Occipital lobe (tissue), 2 donors: ENCODE data around the gene CSNK2A1. TPM values are rescaled to one million over a fixed set of nuclear protein-coding genes. Genes with fewer than 3 reads are reported as not detected.

Experiments
- DNase-seq: peaks from one replicate; lab custom pipeline; 2025; lab: John Stamatoyannopoulos, UW
- total RNA-seq: library from RNA; depleted of rRNA; stranded (reverse); fragments of >200 nt; gene quantifications from one replicate; pipeline ENCODE4 v1.2.3, GENCODE V29; 2014

CSNK2A1 gene
- total RNA-seq, 1 donor from 2014 or later = 187 TPM

DNA sequence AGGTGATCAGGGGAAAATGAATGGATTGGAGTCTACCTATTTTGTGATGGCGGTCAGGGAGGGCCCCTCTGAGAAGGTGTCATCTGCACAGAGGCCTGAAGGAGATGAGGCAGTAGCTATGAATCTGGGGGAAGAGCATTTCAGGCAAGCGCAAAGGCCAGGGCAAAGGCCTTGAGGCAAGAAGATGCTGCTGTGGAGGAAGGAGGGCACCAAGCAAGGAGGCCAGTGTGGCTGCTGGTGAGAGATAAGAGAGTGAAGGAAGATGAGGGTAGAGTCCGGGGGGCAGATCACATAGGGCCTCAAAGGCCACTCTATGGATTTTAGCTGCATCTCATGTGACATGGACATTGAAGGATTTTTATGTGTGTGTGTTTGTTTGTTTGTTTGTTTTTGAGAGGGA lies 20.6 kb upstream of the CSNK2A1 start:
- DNase-seq = no peak

DNA sequence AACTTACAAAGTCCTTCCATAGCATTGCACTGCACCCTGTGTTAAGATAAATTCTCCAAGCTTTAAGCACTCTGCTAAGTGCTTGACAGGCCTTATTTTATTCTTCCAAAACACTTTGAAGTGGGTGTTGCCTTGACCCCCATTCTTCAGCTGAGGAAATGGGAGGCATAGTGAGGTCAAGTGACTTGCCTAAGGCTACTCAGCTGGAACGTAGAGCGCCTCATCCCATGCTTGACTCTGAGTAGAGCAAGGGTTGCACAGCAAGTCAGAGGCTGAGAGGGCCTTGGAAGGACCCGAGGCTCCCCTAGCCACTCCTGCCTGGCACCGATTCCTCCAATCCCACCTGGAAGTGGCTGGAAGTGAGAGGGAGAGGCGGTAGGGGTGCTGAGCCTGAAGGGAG lies 19.6 kb upstream of the CSNK2A1 start:
- DNase-seq = no peak

DNA sequence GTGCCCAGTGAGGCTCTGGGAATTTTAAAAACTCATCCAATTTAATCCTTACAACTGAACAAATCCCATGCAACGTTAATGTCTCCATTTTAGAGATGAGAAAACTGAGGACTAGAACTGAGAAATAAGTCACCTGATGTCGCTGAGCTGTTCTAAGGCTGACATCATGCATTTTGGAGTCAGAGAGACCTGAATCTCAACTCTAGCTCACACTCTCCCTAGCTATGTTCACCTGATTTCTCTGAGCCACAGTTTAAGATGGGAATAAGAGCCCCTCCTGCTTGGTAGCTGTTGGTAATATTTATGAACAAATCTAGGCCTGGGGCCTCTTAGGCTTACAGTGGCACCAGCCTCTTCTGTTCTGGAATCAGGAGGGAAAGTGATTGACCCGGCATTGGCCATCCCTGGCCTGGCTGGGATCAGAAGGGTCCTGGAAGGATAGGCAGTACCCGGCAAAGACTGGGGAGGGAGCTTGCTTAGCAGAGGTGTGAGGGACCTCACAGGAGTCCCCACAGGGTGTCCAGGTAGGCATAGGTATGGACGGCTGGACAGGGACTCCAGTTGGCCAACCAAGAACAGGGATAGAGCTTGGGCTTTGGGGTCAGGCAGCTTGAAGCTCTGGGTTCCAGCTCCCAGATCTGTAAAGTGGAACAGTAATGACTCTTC lies 18.8 kb upstream of the CSNK2A1 start:
- no peak for DNase-seq

DNA sequence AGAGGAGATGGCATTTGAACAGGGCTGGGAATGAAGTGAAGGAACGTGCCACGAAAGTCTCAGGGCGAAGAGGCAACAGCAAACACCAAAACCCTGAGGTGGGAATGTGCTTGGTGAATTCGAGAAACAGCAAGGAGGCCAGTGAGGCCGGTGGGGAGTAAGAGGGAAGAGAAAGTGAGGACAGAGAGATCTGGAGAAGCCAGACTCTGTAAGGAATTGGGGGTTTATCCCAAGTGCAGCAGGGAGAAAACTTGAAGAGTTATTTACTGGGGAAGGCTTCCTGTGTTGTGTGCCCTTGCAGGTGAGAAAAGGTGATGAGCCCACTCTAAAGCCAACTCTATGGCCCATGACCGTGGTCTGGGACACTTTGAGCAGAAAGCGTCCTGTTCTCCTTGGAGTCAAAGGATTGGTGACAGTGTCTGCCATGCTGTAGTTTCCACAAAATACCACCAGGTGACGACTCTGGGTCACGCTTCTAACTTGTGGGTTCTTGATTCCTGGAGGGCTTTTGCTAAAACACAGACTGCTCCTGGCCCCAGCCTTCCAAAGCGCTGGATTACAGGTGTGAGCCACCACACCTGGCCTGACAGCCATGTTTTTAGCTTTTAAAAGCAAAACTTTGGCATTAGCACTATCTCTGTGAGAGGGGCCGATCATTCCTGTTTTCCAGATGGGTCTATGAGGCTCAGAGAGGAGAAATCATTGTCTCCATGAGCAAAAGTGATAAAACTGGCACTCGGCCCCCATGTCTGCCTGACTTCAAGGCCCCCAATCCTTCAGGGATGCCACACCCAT lies 18.0 kb upstream of the CSNK2A1 start:
- DNase-seq = peak; percentile 60

DNA sequence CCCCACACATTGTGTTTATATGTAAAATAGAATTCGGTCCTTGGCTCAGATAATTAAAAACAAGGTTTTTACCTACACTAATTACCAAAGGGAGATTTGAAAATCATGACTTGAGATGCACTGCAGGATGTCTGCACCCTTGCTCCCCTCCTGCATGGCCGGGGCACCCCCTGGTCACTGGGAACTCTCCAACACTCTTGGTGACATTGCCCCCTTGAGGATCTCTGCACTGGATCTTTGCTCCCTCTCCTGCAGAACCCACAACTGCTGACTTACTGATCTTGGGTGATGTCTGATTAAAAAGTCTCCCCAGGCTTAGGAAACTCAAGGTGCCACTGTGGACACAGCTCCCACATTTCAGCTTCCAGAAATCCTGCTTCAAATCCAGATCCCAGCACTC lies 17.1 kb upstream of the CSNK2A1 start:
- no peak for DNase-seq

DNA sequence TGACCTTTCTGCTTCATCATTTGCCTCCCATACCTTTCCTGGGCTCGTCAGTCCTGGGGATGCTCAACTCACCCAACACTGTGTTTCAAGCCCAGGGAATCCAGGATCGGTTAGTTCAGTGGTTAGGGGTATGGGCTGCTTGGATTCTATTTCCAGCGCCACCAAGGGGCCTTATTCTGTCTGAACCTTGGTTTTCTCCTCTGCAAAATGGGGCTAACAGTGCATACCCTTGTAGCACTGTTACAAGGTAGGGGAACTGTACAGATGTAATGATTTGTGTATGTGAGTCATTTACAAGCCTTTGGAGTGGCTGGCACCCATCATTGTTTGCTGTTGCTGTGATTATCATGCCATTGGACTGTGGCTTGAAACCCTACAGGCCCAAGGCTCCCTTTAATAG lies 14.5 kb upstream of the CSNK2A1 start:
- no peak for DNase-seq

DNA sequence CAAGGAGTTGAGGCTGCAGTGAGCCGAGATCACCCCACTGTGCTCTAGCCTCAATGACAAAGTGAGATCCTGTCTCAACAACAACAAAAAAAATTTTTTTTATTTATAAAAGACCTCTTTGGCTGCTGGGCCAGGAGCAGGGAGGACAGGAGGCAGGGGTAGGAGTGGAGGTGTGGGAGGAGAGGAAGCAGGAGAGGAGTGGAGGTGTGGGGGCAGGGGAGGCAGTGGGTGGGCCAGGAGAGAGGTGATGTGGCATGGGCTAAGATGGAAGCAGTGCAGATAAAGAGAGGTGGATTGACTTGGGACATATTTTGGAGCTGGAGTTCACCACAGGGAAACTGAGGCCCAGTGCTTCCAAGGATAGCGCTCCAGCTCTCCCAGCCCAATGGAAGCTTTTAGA lies 13.4 kb upstream of the CSNK2A1 start:
- no peak for DNase-seq

DNA sequence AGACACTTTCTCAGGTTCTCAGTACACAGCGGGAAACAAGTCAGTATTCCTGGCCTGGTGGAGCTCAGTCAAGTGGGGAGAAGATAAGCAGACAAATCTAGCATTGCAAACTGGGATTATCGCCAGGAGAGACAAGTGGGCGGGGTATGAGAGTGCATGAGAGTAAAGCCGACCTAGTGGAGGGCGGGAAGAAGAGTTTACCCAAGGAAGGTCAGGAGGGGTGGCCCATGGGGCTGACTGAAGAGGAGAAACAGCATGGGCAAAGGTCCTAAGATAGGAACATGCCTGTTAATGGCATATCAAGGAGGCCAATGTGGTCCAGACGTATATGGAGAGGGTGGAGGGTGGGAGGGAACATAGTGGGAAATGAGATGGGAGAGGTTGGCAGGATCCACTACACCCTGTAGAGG lies 12.4 kb upstream of the CSNK2A1 start:
- DNase-seq = no peak

DNA sequence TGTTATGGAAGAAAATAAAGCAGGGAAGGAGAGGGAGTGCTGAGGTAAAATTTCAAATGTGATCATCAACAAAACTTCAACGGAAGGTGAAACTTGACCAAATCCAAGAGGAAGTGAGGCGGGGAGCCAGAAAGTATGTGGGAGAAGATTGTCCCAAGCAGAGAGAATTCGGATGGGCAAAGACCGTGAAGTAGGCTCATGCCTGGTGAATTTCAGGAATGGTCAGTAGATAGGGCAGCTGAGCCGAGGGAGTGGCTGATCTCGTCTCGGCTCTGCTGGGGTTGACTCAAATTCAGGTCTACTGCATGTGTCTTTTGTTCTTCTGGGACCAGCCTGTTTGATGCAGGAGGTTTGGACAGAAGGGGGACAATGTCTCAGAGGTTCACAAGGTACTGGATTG lies 7.0 kb upstream of the CSNK2A1 start:
- no peak for DNase-seq

DNA sequence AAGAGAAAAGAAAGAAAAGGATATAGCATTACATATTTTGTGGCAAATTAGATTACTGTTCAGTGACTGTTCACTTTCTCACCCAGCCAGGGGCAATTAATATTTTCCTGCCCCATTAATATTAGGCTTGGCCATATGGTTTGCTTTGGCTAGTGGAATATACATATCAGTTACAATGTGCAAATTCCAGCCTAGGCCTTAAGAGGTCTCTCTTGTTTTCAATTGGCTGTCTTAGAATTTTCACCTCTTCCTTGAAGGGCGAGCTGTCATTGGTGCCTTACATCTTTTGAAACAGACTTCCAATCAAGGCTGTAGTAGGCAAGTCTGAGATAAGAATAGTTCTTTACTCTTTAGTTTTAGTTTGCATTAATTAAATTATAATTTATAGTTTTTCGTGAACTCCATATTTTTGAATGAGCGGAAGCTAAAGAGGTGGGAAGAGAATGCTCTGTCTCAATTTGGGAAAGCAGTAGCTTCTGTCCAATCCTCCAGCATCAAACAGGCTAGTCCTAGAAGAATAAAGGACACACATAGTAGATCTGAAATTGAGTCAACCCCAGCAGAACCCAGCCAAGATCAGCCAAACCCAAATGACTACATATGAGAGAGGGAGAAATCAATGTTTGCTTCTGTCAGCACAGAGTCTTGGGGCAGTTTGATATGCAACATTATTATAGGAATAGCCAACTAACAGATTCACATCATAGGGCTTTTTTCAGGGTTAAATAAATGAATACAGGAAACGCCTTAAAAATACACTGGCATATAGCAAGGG lies 6.3 kb upstream of the CSNK2A1 start:
- no peak for DNase-seq

DNA sequence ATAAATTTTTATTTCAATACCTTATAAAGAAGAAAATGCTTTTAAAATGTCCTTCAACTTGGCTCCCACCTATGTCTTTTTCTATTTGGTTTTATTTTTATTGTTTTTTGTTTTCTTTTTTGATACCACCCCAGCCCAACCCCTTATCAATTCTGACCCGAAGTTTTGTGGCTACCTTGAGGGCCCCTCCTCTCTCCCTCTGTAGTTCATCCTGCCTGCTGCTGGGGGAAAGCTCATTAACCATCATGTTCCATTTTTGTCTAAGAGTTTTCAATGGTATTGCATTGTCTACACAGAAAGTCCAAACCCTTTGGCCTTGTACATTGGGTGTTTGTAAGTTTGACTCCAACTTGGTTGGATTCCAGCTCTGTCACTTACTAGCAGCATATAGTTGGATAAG lies 5.3 kb upstream of the CSNK2A1 start:
- DNase-seq = no peak

DNA sequence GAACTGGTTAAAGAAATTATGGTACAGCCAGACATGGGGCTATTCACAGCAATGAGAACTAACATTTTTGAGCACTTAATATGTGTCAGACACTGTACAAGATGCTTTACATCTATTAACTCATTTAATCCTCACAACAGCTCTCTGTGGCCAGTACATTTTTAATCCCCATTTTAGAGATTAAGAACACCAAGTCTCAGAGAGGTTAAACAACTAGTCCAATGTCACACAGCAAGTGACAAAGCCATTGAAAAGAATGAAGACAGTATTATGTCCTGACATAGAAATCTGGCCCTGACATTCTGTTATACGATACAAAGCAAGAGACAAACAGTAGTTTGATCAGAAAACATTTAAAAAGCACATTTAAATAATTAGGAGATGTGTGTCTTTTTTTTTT lies 3.8 kb upstream of the CSNK2A1 start:
- DNase-seq = no peak

DNA sequence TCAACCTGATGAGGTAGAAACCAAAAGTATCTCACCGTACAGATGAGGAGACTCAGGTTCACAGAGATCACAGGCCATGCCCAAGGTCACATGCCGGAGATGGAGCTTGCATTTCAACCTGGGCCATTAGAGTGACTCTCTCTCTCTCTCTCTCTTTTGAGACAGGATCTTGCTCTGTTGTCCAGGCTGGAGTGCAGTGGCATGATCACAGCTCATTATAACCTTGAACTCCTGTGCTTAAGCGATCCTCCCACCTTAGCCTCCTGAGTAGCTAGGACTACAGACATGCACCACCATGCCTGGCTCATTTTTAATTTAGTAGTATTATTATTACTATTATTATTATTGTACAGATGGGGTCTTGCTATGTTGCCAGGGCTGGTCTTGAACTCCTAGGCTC lies 2.8 kb upstream of the CSNK2A1 start:
- DNase-seq = no peak

DNA sequence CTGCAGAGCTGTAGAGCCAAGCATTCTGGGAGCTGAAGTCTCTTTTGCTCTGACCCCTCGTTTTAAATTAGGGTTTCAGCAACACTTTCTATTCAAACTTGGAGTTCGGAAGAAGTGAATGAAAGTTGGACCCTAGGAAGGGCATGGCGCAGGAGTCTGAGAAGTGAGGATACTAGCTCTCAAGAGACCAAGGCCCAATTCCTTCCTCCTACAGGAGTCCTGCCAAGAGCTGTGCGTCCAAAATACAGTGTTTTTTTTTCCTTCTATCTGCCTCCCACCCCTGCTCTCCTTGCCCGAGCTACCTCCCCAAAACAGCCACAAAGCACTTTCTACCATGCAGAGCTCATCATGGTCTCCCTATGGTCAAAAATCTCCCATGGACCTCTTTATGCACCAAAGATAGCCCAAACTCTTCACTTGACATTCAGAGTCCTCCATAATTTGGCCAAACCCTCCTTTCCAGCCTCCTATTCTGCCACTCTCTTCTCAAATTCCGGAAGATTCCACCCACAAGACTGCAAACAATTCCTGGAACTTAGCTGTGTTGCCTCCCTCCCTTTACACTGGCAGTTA lies 649 bp upstream of the CSNK2A1 start:
- DNase-seq = no peak

DNA sequence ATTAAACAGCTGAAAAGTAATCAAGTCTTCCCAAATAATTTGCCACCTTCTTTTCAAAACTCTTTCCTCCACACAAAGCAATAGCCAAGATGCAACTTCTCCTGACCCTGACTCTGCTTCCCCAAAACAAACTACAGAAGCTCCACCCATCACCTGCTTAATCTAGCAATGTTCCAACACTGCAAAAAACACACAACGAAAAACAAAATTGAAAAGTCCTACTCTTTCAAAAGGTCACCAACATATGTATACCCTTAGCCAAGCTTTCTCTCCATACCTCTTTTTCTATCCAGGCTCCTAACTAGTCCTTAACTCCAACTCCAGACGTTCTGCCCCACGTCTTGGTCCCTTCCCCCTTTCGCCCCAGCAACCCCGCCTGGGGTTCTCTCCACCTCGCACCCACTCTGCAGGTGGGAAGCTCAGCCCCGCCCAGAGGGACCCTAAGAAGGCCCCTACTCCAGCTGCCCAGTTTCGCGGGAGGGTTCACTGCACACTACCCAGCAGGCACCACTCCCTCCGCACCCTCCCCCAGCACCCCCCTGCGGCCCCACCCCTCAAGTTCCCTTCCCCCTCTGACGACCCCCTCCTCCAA lies 717 bp downstream of the CSNK2A1 start:
- DNase-seq = no peak

DNA sequence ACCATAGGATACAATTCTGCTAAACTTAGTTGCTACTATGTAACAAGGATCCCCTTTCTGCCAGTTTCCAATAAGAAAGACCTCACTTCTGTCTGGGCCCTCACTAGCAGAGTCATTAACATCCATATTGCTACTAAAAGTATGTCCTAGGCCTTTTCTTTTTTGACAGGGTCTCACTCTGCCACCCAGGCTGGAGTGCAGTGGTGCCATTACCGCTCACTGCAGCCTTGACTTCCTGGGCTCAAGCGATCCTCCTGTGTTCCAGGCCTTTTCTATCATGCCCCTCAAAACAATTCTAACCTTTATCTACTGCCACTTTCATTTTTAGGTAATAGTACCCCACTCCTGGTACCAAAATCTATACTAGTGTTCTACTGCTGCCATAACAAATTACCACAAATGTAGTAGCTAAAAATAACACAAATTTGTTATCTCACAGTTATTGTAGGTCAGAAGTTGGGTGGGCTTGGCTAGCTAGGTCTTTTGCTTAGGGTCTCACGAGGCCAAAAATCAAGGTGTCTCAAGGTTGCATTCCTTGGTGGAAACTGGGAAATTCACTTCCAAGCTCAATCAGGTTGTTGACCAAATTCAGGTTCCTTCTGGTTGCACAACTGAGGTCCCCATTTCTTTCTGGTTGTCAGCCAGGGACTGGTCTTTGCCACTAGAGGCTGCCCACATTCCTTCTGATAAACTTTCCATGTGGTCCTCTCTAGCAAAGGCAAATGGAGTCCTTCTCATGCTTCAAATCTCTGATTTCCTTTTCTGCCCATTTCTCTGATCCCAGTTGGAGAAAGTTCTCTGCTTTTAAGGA lies 3.0 kb downstream of the CSNK2A1 start:
- no peak for DNase-seq

DNA sequence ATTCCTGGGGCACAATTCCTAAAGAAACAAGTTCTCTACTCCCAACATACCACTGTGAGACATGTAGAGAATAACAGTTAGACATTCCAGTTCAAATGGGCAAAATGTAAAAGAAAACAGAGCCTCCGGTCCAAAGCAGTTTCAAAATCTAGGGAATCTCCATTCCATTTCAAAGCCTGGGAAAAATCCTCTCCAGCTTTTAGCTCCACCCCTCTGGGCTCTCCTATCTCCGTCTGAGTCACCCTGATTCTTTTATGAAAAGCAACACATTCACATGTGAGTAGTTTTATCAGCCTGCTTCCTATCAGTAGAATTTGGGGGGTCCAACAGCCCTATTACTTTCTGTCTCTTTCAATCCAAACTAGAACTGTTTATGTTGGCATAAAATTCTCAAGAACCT lies 3.7 kb downstream of the CSNK2A1 start:
- DNase-seq = no peak

DNA sequence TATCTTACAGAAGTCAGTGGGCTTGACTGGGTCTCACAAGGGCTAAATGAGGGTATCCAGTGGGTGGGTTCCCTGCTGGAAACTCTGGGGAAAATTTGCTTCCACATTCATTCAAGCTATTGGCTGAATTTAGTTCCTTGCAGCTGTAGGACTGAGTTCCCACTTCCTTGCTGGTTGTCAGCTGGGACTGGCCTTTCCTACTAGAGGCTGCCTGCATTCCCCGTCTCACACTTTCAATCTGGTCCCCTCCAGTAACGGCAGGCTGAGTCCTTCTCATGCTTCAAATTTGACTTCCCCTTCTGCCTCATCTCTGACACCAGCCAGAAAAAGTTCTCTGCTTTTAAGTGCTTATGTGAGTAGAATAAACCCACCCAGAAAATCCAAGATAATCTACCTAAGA lies 4.4 kb downstream of the CSNK2A1 start:
- DNase-seq = no peak

DNA sequence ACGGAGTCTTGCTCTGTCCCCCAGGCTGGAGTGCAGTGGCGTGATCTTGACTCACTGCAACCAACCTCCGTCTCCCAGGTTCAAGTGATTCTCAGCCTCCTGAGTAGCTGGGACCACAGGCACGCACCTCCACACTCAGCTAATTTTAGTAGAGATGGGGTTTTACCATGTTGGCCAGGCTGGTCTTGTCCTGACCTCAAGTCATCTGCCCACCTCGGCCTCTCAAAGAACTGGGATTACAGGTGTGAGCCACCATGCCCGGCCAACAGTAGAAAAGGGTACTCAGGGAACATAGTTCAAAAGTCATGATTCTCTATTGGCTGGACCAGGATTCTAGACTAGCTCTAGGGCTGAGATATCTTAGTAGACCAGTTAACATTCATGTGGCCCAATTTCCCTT lies 5.6 kb downstream of the CSNK2A1 start:
- DNase-seq = no peak

DNA sequence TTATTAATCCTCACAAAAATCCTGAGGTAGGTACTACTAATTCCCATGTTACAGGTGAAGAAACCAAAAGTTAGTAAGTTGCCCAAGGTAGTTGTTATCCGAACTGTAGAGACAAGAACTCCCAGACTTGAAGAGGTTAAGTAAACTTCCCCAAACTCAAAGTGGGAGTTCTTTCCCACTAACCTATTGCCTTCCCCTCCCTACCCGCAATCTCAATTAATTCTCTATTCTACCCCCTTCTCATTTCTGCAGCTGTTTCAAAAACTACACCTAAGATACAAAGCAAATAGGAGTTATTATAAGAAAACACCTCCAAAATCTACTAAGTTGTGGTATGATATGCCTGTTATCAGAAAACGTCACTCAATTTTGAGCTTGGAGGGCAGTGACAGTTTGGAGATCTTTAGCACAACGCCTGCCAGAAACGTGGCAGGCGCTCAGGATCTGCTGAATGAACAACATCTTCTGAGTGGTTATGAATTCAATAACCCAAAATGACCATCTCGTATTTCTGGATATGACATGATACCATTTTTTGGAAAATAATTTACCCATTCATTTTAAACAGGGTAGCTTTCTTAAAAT lies 7.1 kb downstream of the CSNK2A1 start:
- DNase-seq = no peak

DNA sequence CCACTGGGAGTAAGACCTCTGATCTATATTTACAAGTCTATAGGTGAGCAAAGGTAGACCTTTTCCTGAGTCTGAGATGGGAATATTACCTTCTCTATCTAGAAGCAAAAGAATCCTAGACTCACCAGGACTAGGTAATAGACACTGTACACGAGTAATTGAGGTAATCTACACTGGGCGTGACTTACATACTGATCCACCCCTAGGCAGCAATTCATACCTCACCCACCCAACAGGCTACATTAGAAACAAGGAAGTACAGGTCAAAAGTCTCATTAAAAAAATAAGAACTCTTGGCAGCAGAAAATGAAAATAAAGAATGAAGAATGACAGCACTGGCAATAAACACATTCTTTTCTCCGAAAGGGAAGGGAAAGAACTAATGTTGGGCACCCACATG lies 7.6 kb downstream of the CSNK2A1 start:
- no peak for DNase-seq
